ENCODE data around the gene PIGA.

GRCh38 chrX:15314472-15314871 lies 20.9 kb downstream of the PIGA start:
- TF ChIP-seq POLR2A (IDR thresholded peaks at IDR 0.05; ENCODE audit: low read depth, low read length) (no peak), TAF1 (IDR thresholded peaks at IDR 0.05; ENCODE audit: borderline replicate concordance, low read depth, low read length) (no peak), POLR2AphosphoS5 (IDR thresholded peaks at IDR 0.05; ENCODE audit: low read depth, low read length) (no peak)

All from GM12892 (cell line).